AG08396 (cell line): ENCODE data around the gene PITPNB.

Source experiments
- DNase-seq: peaks from one replicate; pipeline ENCODE4 v3.0.0; 2012; ENCODE audit warnings: low spot score, mixed read lengths

PITPNB gene

GRCh38 chr22:27880778-27881394, 38.2 kb downstream of the PITPNB start:
- DNase-seq: no peak

- DNase-seq: peak; percentile 47
These were observed 39.1 kb downstream of the PITPNB start for GRCh38 chr22:27879923-27880322.

DNA sequence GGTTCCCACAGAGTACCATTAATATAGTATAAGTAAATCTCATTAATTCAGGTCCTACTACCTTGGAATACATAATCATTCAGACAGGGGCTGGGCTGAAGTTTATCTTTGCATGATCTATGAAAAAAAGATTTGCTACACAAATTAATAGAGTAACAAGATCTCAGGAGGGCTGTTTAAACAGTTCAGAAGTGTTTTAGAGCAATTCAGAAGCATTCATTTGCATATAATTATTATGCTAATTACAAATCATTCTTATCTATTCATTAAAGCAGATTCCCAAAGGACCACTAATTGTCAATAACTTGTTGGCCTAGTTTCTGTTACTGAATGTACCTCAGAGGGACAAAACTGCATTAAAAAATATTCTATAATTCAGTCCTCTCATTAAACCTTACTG, 40.5 kb downstream of the PITPNB start:
- DNase-seq: no peak

GRCh38 chr22:27877501-27877900, 41.6 kb downstream of the PITPNB start:
- DNase-seq: no peak

DNA sequence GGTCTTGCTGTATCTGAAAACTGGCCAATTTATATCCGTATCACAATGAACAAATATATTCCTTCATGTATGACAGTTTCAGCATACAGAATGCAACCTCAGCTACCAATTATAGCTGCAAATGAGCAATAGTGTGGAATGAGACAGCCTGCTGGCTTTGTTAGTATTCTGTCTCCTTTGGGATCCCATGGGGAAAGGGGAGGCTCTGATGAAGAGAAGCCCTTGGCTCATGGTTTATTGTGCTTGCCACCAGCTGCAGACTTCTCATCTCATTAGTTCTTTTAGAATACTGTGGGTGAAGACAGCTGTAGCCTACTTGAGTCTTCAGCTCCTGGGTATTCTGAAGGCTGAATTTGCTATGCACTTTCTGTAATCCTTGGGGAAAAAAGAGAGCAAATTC, 42.4 kb downstream of the PITPNB start:
- DNase-seq: no peak

- DNase-seq: no peak
These were observed 43.1 kb downstream of the PITPNB start for GRCh38 chr22:27875951-27876350.

DNA sequence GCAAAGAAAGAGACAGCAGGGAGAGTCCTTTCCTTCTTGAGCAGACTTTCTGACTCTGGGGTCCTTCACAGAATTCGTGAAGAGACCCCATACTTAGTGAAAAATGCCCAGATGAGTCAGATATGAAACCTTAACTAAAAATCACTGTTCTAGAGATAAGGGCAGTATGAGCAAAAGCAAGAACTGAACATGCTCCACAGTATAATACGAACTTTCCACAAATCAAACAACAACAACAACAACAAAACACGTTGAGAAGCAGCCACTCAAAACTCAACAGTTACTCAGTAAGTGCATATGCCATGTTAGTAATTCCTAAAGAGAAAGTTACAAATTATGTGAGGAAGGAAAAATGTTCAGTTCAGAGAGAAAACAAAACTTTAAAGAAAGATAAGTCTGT, 44.3 kb downstream of the PITPNB start:
- no peak for DNase-seq

DNA sequence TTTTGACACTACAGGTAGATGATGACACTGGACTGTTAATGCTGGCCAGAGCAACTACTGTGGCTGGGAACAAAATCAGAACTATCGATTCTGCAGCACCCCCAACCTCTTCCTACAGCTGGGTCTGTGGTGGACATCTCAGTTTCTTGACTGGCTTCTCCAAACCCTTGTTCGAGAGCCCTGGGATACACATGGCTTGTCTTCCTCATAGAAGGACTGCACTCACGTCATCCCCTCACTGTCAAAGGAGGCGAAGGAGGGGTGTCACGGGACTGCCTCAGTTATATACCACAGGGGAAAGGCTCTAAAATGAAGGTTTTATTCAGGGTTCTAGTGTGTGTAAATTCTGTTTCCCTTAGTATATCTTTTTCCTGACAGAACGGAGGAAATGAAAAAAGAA, 44.9 kb downstream of the PITPNB start:
- DNase-seq: no peak

DNA sequence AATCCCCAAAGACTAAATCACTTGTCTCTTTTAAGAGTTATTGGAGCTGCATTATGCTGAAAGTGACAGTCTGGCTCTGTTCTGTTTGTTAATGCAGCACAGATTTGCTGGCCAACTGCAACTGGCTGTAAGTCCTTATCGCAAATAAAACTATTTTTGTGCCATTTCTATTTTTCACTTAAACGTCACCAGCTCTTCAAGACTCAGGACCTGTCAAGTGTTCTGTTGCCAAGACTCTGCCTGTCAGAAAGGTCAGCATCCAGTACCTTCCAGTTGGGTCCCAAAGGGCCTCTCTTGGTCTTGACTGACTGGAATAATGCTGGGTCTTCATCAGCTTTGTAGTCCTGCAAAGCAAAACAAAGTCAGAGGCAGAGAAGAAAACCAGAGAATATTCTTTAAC, 45.6 kb downstream of the PITPNB start:
- DNase-seq: no peak

GRCh38 chr22:27872488-27872887, 46.6 kb downstream of the PITPNB start:
- DNase-seq: no peak

- no peak for DNase-seq
These were observed 47.6 kb downstream of the PITPNB start for GRCh38 chr22:27871306-27872014.

DNA sequence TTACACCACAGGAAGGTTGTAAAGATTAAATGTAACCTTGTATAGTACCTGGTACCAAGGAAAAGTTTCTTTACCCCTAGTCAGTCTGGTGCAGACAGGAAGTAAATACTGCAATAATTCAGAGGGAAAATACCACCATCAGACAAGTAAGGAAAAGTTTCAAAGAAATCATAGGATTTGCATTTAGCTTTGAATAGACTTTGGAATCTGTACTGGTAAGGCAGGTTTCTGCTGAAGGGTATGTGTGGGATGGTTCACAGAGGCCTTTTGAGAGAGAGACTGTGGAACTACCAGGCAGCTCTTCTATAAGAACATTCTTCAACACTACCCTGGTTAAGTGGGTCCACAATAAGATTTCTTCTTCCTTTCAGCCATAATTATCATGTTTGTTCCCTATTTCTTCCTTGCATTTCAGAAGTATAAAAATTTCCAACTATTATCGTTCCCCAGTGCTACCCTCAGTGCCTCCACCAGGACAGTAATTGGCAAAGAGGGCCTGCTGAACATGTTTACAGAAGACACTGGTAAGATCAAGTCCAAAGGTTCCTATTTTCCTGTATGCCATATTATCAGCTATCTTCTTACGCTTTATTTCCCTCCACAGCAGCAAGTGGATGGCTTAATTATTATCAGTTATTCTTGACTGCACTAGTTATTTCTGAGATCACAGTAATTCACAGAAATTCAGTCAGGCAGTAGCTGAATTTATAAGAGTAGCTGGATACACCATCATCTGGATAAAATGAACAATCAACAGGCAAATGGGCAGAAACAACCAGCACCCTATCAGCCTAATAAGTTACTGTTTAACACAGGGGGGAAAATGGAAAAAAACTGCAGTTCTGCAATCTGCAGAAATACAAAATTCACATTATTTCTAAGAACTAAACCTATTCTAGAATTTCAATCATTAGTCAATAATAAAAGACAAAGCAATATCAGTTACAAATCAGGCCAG, 48.5 kb downstream of the PITPNB start:
- no peak for DNase-seq

DNA sequence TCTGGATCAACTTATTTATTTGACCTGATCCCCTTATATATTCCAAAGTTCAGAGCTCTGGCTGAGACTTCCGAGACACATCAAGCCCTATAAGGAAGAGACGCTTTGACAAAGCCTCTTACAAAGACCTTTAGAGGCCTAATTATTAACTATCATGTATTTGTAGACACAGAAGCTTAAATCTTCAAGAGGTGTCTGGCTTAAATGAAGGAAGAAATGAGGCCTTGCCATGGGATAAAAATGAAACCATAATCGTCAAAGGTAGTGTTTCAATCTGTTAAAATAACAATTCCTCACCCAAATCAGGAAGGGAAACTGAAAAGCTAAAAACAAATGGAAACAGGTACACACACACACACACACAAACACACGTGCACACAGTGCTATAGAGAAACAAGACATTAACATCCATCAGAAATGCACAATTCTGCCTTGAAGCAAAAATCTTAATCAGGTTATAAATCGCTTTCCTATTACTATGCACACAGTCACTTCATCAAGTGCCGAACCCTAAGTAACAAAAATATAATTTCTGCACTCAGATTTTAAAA, 50.2 kb downstream of the PITPNB start:
- no peak for DNase-seq

DNA sequence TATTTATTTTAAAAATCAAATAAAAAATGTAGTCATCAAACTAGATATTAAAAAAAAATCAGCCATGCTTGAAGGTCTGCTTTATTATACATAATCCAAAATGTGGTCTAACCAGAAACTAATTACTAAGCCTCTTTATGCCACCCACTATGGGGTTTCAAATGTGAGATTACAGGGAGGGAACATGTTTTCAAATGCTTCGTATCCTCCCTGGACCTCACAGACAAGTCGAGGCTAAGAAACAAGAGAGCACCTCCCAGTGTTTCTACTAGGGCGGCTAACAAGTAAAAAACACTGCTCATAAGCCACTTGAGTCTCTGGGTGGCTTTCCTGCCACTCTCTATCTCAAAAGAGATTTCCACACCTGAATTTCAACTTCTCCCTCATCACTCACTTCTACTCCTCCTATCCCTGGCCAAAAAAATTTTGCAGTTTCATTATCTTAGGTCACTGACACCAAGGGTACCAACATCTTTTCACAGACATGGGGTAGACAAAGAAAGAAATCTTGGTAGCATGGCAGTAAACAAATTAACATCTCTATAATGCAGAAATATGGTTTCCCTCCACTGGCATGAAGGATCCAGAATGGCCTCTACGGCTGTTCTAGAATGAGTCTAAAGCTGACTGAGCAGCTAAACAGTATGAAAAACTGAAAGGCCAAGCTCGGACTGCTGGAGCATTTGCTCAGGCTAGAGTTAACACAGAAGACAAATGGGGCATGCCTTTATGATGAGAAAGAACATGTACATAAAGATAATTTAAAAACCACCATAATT, 50.9 kb downstream of the PITPNB start:
- no peak for DNase-seq

- no peak for DNase-seq
These were observed 51.7 kb downstream of the PITPNB start for GRCh38 chr22:27867085-27867952.

DNA sequence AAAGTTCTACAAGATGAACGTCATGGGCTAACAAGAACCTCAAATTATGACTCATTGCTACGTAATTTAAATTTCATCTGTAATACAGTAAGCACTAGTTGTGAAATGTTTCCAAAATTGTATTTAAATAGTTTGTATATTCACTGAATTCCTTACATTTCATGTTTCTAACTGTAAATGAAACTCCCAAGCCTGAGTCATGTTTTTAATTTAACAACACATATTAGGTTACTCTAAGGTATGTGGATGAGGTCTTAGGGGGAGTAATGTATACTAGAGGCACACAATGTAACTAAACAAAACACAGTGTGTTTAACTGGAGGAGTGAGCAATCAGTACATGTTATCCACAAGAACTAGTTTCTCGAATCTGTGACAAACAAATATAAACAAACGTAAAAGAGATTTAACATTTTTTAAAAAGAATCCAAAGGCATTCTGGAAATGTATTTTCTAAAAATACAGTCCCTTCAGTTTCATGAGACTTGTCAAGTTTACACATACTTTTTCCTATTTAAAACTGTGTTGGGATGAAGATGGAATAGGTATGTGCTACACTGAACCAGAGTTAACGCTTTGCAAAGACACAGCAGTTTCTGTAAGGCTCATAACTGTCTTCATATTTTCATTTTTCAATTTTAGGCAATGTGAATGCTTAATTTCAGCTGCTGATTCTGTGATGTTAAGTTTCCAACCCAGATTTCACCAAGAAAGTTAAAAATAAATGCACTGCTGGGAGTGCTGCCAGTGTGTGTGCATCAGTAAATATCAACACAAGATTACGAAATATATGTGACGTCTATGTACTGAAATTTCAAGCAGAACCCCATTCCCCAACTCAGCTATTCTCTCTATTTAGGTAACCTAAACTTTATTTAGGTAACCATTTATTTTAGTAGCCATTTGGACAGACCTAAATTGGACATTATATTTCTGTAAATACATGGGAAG, 52.6 kb downstream of the PITPNB start:
- DNase-seq: peak; percentile 31

GRCh38 chr22:27865496-27865895, 53.6 kb downstream of the PITPNB start:
- no peak for DNase-seq

DNA sequence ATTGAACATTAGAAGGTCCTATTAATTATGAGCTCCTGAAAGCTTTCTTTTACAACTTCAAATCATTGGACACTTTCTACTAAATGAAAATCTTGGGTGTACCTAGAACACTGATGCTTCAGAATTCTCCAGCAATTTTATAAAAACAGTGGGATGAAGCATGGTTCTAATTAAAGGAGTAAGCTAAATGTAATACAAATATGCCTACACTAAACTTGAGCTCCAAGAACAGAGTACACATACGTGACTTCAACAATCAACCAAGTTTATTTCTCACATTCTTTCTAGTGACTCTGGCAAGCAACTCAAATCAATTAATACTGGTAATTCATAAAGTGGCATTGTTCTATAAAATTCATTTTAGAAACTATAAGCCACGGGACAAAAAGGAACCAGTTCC, 55.5 kb downstream of the PITPNB start:
- DNase-seq: no peak

- no peak for DNase-seq
These were observed 56.1 kb downstream of the PITPNB start for GRCh38 chr22:27863001-27863400.

GRCh38 chr22:27859336-27859735, 59.7 kb downstream of the PITPNB start:
- no peak for DNase-seq
